ENCODE results near the gene CCDC120. TPM values are rescaled to one million over a fixed set of nuclear protein-coding genes. Genes with fewer than 3 reads are reported as not detected.

Gene CCDC120
- total RNA-seq, 1 experiment from 2014 or later = 23.9 TPM

- Histone ChIP-seq H3K36me3 (ENCODE audit: low read depth) (no peaks in the 10 kb centered on the region), H4K20me1 (ENCODE audit: insufficient read depth) (no peaks in the 10 kb centered on the region), H3K79me2 (ENCODE audit: low read depth) (no peaks in the 10 kb centered on the region), H2AFZ (peak overlapping the region; percentile 69; the same call in 1 of the 2 replicates), H3K27me3 (ENCODE audit: insufficient read depth, low read depth) (no peaks in the 10 kb centered on the region), H3K27ac (peak overlapping the region; percentile 46), H3K4me1 (replicated peaks; ENCODE audit: insufficient read depth) (no peaks in the 10 kb centered on the region), H3K4me3 (peak overlapping the region; percentile 56; the same call in 1 of the 2 replicates), H3K4me2 (peak overlapping the region; percentile 74), H3F3A (ENCODE audit: insufficient read depth, low read depth) (peaks cover 4% of the 10 kb centered on the region; the same call in 1 of the 2 replicates), H3K9me3 (ENCODE audit: insufficient read depth, low read depth) (no peaks in the 10 kb centered on the region), H3K9me2 (ENCODE audit: insufficient read depth) (no peaks in the 10 kb centered on the region)
- ChIA-PET CTCF (no interaction called here), POLR2A (ENCODE audit: unreplicated experiment) (interaction anchor here (0.6 kb wide), 1 partner anchor 57 kb away, joined by 3 read pairs; no protein-coding TSS in a partner anchor)
- intact Hi-C loops (cut with micrococcal nuclease; ENCODE audit: unreplicated experiment) = loop anchor here (2.0 to 5.0 kb wide), 2 partner anchors 28 to 59 kb away; partner anchors contain the start of gene TFE3
- DNase-seq = peak; percentile 75 to 84
- no peak for TF ChIP-seq EZH2 (IDR thresholded peaks at IDR 0.05; ENCODE audit: low read depth)
- TF ChIP-seq, protein P1, sequence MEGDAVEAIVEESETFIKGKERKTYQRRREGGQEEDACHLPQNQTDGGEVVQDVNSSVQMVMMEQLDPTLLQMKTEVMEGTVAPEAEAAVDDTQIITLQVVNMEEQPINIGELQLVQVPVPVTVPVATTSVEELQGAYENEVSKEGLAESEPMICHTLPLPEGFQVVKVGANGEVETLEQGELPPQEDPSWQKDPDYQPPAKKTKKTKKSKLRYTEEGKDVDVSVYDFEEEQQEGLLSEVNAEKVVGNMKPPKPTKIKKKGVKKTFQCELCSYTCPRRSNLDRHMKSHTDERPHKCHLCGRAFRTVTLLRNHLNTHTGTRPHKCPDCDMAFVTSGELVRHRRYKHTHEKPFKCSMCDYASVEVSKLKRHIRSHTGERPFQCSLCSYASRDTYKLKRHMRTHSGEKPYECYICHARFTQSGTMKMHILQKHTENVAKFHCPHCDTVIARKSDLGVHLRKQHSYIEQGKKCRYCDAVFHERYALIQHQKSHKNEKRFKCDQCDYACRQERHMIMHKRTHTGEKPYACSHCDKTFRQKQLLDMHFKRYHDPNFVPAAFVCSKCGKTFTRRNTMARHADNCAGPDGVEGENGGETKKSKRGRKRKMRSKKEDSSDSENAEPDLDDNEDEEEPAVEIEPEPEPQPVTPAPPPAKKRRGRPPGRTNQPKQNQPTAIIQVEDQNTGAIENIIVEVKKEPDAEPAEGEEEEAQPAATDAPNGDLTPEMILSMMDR (conservative IDR thresholded peaks at IDR 0.05) = no peak
- BruUV-seq (replicated peaks) = TSS peak; percentile 71
These were observed 42.2 kb downstream of the CCDC120 start for GRCh38 chrX:49100704-49101628.

DNA sequence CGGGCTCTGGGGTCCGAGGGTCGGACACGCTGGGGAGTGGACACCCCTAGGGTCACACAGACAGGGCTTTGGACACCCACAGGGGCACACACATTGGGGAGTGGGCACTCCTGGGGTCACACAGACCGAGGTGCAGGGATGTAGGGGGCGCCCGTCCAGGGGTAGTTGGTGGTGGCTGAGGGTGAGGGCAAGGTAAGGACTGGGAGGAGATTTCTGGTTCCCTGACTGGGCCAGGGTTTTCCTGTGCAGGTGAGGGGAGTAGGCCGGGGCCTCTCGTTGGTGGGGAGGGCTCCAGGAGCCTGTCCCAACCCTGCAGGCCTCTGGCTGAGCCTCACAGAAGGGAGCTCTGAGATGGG lies 42.8 kb downstream of the CCDC120 start:
- DNase-seq = no peak
- ChIA-PET POLR2A (ENCODE audit: unreplicated experiment) (interaction anchor here (0.6 kb wide), 1 partner anchor 58 kb away, joined by 3 read pairs; no protein-coding TSS in a partner anchor), CTCF (no interaction called here)
- Histone ChIP-seq H3F3A (ENCODE audit: insufficient read depth, low read depth) (peaks cover 4% of the 10 kb centered on the region; the same call in 1 of the 2 replicates), H2AFZ (no peak overlapping the region), H3K27ac (no peak overlapping the region), H3K79me2 (ENCODE audit: low read depth) (no peaks in the 10 kb centered on the region), H3K27me3 (ENCODE audit: insufficient read depth, low read depth) (no peaks in the 10 kb centered on the region), H3K4me1 (replicated peaks; ENCODE audit: insufficient read depth) (no peaks in the 10 kb centered on the region), H3K4me2 (peak overlapping the region; percentile 65), H3K36me3 (ENCODE audit: low read depth) (no peaks in the 10 kb centered on the region), H3K4me3 (peak overlapping the region; percentile 56; the same call in 1 of the 2 replicates), H4K20me1 (ENCODE audit: insufficient read depth) (no peaks in the 10 kb centered on the region), H3K9me3 (ENCODE audit: insufficient read depth, low read depth) (no peaks in the 10 kb centered on the region), H3K9me2 (ENCODE audit: insufficient read depth) (no peaks in the 10 kb centered on the region)
- intact Hi-C loops (cut with micrococcal nuclease; ENCODE audit: unreplicated experiment) = loop anchor here (2.0 to 5.0 kb wide), 2 partner anchors 29 to 59 kb away; partner anchors contain the start of gene TFE3
- no peak for TF ChIP-seq EZH2 (IDR thresholded peaks at IDR 0.05; ENCODE audit: low read depth)
- TF ChIP-seq, protein P1 (conservative IDR thresholded peaks at IDR 0.05) = no peak
- BruUV-seq (replicated peaks) = no TSS peak

- Histone ChIP-seq H3K4me1 (replicated peaks; ENCODE audit: insufficient read depth) (no peaks in the 10 kb centered on the region), H3K9me3 (ENCODE audit: insufficient read depth, low read depth) (no peaks in the 10 kb centered on the region), H3K79me2 (ENCODE audit: low read depth) (no peaks in the 10 kb centered on the region), H3K36me3 (ENCODE audit: low read depth) (no peaks in the 10 kb centered on the region), H3K9me2 (ENCODE audit: insufficient read depth) (no peaks in the 10 kb centered on the region), H3F3A (ENCODE audit: insufficient read depth, low read depth) (peaks cover 4% of the 10 kb centered on the region; the same call in 1 of the 2 replicates), H3K27me3 (ENCODE audit: insufficient read depth, low read depth) (no peaks in the 10 kb centered on the region), H4K20me1 (ENCODE audit: insufficient read depth) (no peaks in the 10 kb centered on the region), H3K27ac (no peak overlapping the region), H3K4me3 (no peak overlapping the region), H3K4me2 (no peak overlapping the region), H2AFZ (no peak overlapping the region)
- no TSS peak for BruUV-seq (replicated peaks)
- ChIA-PET POLR2A (ENCODE audit: unreplicated experiment) (no interaction called here), CTCF (no interaction called here)
- DNase-seq = no peak
- intact Hi-C loops (cut with micrococcal nuclease; ENCODE audit: unreplicated experiment) = loop anchor here (5.0 kb wide), 1 partner anchor 60 kb away; the partner anchor contains the start of gene TFE3
- TF ChIP-seq, protein P1 (conservative IDR thresholded peaks at IDR 0.05) = no peak
- no peak for TF ChIP-seq EZH2 (IDR thresholded peaks at IDR 0.05; ENCODE audit: low read depth)
These were observed 43.4 kb downstream of the CCDC120 start for GRCh38 chrX:49102190-49102589.
